HepG2 (cell line): ENCODE data around the gene H6PD. TPM values are rescaled to one million over a fixed set of nuclear protein-coding genes. Genes with fewer than 3 reads are reported as not detected.

Source experiments
- HNF1A ChIP-seq, 2 experiments: sonication (generic) in 1 of 2; formaldehyde crosslinking in 1 of 2; IDR thresholded peaks; 2 replicates each; pipeline versions ENCODE4 v1.4.0 to v1.6.1; 2016 to 2020; ENCODE audit warnings: borderline replicate concordance in 1 of 2, low read depth in 1 of 2, mild to moderate bottlenecking in 1 of 2, missing genetic modification reagents in 1 of 2
- NR2F1 ChIP-seq, 2 experiments: fragments of 450-650 bp in 1 of 2; formaldehyde crosslinking in 1 of 2; IDR thresholded peaks; 2 replicates each; pipeline versions ENCODE4 v1.5.0 to v1.6.1; 2016 to 2020; ENCODE audit warnings: mild to moderate bottlenecking in 1 of 2, missing compliant biosample characterization in 1 of 2, missing genetic modification reagents in 1 of 2, moderate library complexity in 1 of 2
- RARA ChIP-seq: IDR thresholded peaks from 2 replicates; pipeline ENCODE4 v1.6.1; 2016; ENCODE audit warnings: missing genetic modification reagents, missing compliant biosample characterization
- RBAK ChIP-seq: sonication (generic); formaldehyde crosslinking; IDR thresholded peaks from 2 replicates; pipeline ENCODE4 v1.5.1; 2020; ENCODE audit warnings: mild to moderate bottlenecking, missing genetic modification reagents
- RNF2 ChIP-seq: fragments of 450-650 bp; conservative IDR thresholded peaks from 2 replicates; pipeline ENCODE4 v1.6.1; 2016; ENCODE audit warnings: low read depth
- SMAD3 ChIP-seq: sonication (generic); formaldehyde crosslinking; IDR thresholded peaks from 2 replicates; pipeline ENCODE4 v1.4.0; 2020; ENCODE audit warnings: missing genetic modification reagents
- WIZ ChIP-seq: sonication (generic); formaldehyde crosslinking; IDR thresholded peaks from 2 replicates; pipeline ENCODE4 v1.5.1; 2020; ENCODE audit warnings: mild to moderate bottlenecking, missing genetic modification reagents
- ZNF276 ChIP-seq: sonication (generic); formaldehyde crosslinking; IDR thresholded peaks from 2 replicates; pipeline ENCODE4 v1.4.0; 2020; ENCODE audit warnings: mild to moderate bottlenecking, low read depth, missing genetic modification reagents
- ZNF782 ChIP-seq: sonication (generic); formaldehyde crosslinking; IDR thresholded peaks from 2 replicates; pipeline ENCODE4 v1.4.0; 2020; ENCODE audit warnings: missing genetic modification reagents, mild to moderate bottlenecking, borderline replicate concordance
- polyA plus RNA-seq, 8 experiments: library from polyadenylated mRNA; depleted of rRNA in 3 of 8; stranded (reverse) in 7 of 8; unstranded in 1 of 8; fragments of >200 nt; fragmentation: Illumina TruSeq in 4 of 8; extraction: Trizol in 4 of 8; gene quantifications; 2 replicates each; pipeline versions ENCODE4 v1.2.1 to v1.2.3, GENCODE V29; 2011 to 2016; ENCODE audit warnings: low read depth in 4 of 8, missing spikeins in 1 of 8, mixed read lengths in 1 of 8; ENCODE audit not compliant: insufficient read depth in 1 of 8
- total RNA-seq, 5 experiments: library from RNA; depleted of rRNA; stranded (reverse); fragments of >200 nt; fragmentation: Illumina TruSeq; extraction: Trizol; gene quantifications; 2 replicates each; pipeline ENCODE4 v1.2.3, GENCODE V29; 2016; ENCODE audit warnings: low read depth in 1 of 5
- TF ChIP-seq, protein P1 (sequence below): sonication (generic); formaldehyde crosslinking; IDR thresholded peaks from 2 replicates; pipeline ENCODE4 v1.5.0; 2020; ENCODE audit warnings: mild to moderate bottlenecking, missing genetic modification reagents, moderate library complexity
- TF ChIP-seq, protein P2 (sequence below): sonication (generic); formaldehyde crosslinking; IDR thresholded peaks from 2 replicates; pipeline ENCODE4 v1.4.0; 2020; ENCODE audit warnings: missing genetic modification reagents

Gene H6PD
- total and polyA plus RNA-seq, 2 of the 13 experiments (the other 11 are each of a cell fraction or from before 2014, with no cell fraction given): 9.3 to 14.1 TPM

DNA sequence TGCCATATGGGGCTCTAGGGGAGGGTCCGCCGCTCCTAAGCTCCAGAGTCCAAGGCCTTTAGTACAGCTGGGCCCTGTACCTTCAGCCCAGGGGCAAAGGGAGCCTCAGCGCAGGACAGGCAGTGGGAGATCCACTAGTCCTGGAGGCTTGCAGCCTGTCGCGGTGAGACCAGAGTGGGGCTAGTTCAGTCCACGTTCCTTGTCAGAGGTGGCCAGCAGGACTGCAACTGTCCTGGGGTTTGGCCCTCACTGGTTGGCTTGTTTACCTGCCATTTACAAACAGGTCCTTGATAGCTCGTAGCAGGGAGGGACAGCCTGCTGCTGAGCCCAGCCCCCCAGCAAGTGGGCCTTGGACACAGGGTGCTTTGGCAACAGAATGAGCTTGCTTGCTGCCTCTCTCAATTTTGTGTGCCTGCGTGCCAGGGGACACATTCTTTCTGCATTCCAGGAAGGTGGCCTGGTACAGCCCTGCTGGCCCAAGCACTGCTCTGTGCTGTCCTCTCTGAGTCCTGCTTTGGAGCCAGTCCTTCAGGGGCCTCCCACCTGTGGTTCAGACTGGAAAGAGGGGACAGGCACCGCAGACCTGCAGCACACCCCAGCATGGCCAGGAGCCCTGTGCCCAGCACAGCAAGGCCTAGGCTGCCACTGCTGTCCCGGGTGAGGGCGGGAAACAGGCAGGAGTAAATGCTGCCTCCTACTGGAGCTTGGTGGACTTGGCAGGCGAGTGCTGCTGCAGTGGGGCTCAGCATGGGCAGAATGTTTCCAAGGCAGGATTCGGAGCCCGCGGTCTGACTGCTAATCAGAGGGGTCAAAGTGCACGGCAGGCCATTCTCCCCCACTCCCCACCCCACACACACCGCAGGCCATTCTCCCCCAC lies 15.2 kb downstream of the H6PD start (continued):
- TF ChIP-seq, protein P1, sequence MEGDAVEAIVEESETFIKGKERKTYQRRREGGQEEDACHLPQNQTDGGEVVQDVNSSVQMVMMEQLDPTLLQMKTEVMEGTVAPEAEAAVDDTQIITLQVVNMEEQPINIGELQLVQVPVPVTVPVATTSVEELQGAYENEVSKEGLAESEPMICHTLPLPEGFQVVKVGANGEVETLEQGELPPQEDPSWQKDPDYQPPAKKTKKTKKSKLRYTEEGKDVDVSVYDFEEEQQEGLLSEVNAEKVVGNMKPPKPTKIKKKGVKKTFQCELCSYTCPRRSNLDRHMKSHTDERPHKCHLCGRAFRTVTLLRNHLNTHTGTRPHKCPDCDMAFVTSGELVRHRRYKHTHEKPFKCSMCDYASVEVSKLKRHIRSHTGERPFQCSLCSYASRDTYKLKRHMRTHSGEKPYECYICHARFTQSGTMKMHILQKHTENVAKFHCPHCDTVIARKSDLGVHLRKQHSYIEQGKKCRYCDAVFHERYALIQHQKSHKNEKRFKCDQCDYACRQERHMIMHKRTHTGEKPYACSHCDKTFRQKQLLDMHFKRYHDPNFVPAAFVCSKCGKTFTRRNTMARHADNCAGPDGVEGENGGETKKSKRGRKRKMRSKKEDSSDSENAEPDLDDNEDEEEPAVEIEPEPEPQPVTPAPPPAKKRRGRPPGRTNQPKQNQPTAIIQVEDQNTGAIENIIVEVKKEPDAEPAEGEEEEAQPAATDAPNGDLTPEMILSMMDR (CRISPR knock-in tag): peak; percentile 98
- TF ChIP-seq, protein P2, sequence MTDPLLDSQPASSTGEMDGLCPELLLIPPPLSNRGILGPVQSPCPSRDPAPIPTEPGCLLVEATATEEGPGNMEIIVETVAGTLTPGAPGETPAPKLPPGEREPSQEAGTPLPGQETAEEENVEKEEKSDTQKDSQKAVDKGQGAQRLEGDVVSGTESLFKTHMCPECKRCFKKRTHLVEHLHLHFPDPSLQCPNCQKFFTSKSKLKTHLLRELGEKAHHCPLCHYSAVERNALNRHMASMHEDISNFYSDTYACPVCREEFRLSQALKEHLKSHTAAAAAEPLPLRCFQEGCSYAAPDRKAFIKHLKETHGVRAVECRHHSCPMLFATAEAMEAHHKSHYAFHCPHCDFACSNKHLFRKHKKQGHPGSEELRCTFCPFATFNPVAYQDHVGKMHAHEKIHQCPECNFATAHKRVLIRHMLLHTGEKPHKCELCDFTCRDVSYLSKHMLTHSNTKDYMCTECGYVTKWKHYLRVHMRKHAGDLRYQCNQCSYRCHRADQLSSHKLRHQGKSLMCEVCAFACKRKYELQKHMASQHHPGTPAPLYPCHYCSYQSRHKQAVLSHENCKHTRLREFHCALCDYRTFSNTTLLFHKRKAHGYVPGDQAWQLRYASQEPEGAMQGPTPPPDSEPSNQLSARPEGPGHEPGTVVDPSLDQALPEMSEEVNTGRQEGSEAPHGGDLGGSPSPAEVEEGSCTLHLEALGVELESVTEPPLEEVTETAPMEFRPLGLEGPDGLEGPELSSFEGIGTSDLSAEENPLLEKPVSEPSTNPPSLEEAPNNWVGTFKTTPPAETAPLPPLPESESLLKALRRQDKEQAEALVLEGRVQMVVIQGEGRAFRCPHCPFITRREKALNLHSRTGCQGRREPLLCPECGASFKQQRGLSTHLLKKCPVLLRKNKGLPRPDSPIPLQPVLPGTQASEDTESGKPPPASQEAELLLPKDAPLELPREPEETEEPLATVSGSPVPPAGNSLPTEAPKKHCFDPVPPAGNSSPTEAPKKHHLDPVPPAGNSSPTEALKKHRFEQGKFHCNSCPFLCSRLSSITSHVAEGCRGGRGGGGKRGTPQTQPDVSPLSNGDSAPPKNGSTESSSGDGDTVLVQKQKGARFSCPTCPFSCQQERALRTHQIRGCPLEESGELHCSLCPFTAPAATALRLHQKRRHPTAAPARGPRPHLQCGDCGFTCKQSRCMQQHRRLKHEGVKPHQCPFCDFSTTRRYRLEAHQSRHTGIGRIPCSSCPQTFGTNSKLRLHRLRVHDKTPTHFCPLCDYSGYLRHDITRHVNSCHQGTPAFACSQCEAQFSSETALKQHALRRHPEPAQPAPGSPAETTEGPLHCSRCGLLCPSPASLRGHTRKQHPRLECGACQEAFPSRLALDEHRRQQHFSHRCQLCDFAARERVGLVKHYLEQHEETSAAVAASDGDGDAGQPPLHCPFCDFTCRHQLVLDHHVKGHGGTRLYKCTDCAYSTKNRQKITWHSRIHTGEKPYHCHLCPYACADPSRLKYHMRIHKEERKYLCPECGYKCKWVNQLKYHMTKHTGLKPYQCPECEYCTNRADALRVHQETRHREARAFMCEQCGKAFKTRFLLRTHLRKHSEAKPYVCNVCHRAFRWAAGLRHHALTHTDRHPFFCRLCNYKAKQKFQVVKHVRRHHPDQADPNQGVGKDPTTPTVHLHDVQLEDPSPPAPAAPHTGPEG (CRISPR knock-in tag): peak; percentile 66; the same call in 1 of the 2 replicates
- TF ChIP-seq ZNF782 (CRISPR knock-in tag): 0 out of 2 replicates have a peak, but pooled peaks have one; percentile 58
- peak; percentile 84; the same call in 1 of the 2 replicates for TF ChIP-seq ZNF276
- TF ChIP-seq RNF2: no peak
- TF ChIP-seq RARA: peak; percentile 52
- TF ChIP-seq RBAK (CRISPR knock-in tag): peak; percentile 54; the same call in 1 of the 2 replicates
- TF ChIP-seq HNF1A (IDR thresholded peaks at IDR 0.05; ENCODE audit: low read depth): 0 out of 2 replicates have a peak, but pooled peaks have one; percentile 12
- TF ChIP-seq HNF1A (CRISPR knock-in tag; IDR thresholded peaks at IDR 0.05; ENCODE audit: borderline replicate concordance): peak; percentile 11; the same call in 1 of the 2 replicates
- TF ChIP-seq WIZ (CRISPR knock-in tag): 0 out of 2 replicates have a peak, but pooled peaks have one; percentile 81
- peak in 1 of 2 experiments; percentile 26; a peak in 1 of 4 replicates for TF ChIP-seq NR2F1 (CRISPR knock-in tag; IDR thresholded peaks at IDR 0.05)
- peak; percentile 17; the same call in 1 of the 2 replicates for TF ChIP-seq SMAD3 (CRISPR knock-in tag)
